ENCODE results near the gene KRTAP9-4.

The KRTAP9-4 gene

GRCh38 chr17:41298458-41299135 is 49.1 kb downstream of the KRTAP9-4 start:
- Histone ChIP-seq H3K27ac (ENCODE audit: low read depth, low read length) (no peak overlapping the region), H3K9ac (ENCODE audit: low read length) (no peak overlapping the region), H3K4me2 (ENCODE audit: low read depth, low read length, poor library complexity, severe bottlenecking) (no peak overlapping the region), H3K9me3 (ENCODE audit: insufficient read depth, low read length) (no peaks in the 10 kb centered on the region), H3K27me3 (ENCODE audit: low read length) (no peaks in the 10 kb centered on the region), H3K4me3 (ENCODE audit: insufficient read depth, low read length, poor library complexity, severe bottlenecking) (no peak overlapping the region), H4K20me1 (ENCODE audit: low read depth, low read length) (no peaks in the 10 kb centered on the region), H3K79me2 (ENCODE audit: insufficient read depth, low read length) (no peaks in the 10 kb centered on the region), H3K36me3 (ENCODE audit: low read length) (no peaks in the 10 kb centered on the region), H3K9me2 (replicated peaks; ENCODE audit: insufficient read depth, low read length) (no peaks in the 10 kb centered on the region), H2AFZ (ENCODE audit: low read depth, low read length, severe bottlenecking) (no peak overlapping the region), H3F3A (ENCODE audit: insufficient read depth) (no peaks in the 10 kb centered on the region)
- TF ChIP-seq, protein P1, sequence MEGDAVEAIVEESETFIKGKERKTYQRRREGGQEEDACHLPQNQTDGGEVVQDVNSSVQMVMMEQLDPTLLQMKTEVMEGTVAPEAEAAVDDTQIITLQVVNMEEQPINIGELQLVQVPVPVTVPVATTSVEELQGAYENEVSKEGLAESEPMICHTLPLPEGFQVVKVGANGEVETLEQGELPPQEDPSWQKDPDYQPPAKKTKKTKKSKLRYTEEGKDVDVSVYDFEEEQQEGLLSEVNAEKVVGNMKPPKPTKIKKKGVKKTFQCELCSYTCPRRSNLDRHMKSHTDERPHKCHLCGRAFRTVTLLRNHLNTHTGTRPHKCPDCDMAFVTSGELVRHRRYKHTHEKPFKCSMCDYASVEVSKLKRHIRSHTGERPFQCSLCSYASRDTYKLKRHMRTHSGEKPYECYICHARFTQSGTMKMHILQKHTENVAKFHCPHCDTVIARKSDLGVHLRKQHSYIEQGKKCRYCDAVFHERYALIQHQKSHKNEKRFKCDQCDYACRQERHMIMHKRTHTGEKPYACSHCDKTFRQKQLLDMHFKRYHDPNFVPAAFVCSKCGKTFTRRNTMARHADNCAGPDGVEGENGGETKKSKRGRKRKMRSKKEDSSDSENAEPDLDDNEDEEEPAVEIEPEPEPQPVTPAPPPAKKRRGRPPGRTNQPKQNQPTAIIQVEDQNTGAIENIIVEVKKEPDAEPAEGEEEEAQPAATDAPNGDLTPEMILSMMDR (IDR thresholded peaks at IDR 0.05; ENCODE audit: insufficient read depth, low read length, poor library complexity, severe bottlenecking), result no peak
- no peak for TF ChIP-seq EZH2phosphoT487 (conservative IDR thresholded peaks at IDR 0.05; ENCODE audit: low read length)

Measured in SU-DHL-6 (cell line).